Type B pancreatic cell (in vitro differentiated cells): ENCODE data around the gene CPM. TPM values are rescaled to one million over a fixed set of nuclear protein-coding genes. Genes with fewer than 3 reads are reported as not detected.

Source experiments
- DNase-seq: peaks from one replicate; pipeline ENCODE4 v3.0.0; 2021; ENCODE audit warnings: mixed read lengths; ENCODE audit not compliant: unreplicated experiment; ENCODE audit errors: extremely low spot score
- H3K27ac Mint-ChIP-seq: 2 replicates; pipeline ENCODE4 v1.8.0; 2021; ENCODE audit warnings: mild to moderate bottlenecking, mixed read lengths
- H3K27me3 Mint-ChIP-seq: 2 replicates; pipeline ENCODE4 v1.8.0; 2021; ENCODE audit warnings: mixed read lengths
- H3K36me3 Mint-ChIP-seq: 2 replicates; pipeline ENCODE4 v1.8.0; 2021; ENCODE audit warnings: mixed read lengths
- H3K4me1 Mint-ChIP-seq: one replicate; pipeline ENCODE4 v1.8.0; 2021; ENCODE audit warnings: mixed read lengths; ENCODE audit not compliant: unreplicated experiment
- H3K4me3 Mint-ChIP-seq: 2 replicates; pipeline ENCODE4 v1.8.0; 2021; ENCODE audit warnings: mild to moderate bottlenecking, mixed read lengths
- H3K9me3 Mint-ChIP-seq: 2 replicates; pipeline ENCODE4 v1.8.0; 2021; ENCODE audit warnings: mixed read lengths
- total RNA-seq: library from RNA; stranded (reverse); gene quantifications from 2 replicates; pipeline ENCODE4 v1.2.1, GENCODE V29; 2021; ENCODE audit warnings: low replicate concordance
- TF ChIP-seq, protein P1 (sequence below): fragments of 200-600 bp; sonication (generic); conservative IDR thresholded peaks from 2 replicates; pipeline ENCODE4 v1.5.0; 2021; ENCODE audit warnings: antibody characterized with exemption, mild to moderate bottlenecking

Gene CPM
- total RNA-seq, 1 donor from 2014 or later: 58.1 TPM

GRCh38 chr12:68856510-68856909 lies 76.5 kb downstream of the CPM start:
- H3K4me1 Mint-ChIP-seq: no peaks in the 10 kb centered on the region
- H3K27ac Mint-ChIP-seq: no peak overlapping the region
- H3K4me3 Mint-ChIP-seq: no peak overlapping the region
- no peaks in the 10 kb centered on the region for H3K9me3 Mint-ChIP-seq
- no peak for DNase-seq
- TF ChIP-seq, protein P1, sequence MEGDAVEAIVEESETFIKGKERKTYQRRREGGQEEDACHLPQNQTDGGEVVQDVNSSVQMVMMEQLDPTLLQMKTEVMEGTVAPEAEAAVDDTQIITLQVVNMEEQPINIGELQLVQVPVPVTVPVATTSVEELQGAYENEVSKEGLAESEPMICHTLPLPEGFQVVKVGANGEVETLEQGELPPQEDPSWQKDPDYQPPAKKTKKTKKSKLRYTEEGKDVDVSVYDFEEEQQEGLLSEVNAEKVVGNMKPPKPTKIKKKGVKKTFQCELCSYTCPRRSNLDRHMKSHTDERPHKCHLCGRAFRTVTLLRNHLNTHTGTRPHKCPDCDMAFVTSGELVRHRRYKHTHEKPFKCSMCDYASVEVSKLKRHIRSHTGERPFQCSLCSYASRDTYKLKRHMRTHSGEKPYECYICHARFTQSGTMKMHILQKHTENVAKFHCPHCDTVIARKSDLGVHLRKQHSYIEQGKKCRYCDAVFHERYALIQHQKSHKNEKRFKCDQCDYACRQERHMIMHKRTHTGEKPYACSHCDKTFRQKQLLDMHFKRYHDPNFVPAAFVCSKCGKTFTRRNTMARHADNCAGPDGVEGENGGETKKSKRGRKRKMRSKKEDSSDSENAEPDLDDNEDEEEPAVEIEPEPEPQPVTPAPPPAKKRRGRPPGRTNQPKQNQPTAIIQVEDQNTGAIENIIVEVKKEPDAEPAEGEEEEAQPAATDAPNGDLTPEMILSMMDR: no peak
- no peaks in the 10 kb centered on the region for H3K36me3 Mint-ChIP-seq
- H3K27me3 Mint-ChIP-seq: peaks cover 4% of the 10 kb centered on the region

DNA sequence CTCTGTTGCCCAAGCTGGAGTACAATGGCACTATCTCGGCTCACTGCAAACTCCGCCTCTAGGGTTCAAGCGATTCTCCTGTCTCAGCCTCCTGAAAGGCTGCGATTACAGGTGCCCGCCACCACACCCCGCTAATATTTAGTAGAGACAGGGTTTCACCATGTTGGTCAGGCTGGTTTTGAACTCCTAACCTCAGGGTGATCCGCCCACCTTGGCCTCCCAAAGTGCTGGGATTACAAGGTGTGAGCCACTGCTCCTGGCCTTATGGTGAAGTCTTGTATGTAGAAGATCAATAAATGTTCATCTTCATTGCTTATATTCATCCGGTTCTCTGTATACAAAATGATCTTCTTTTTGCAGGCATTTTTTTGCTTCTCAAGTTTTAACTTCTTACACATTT lies 77.2 kb downstream of the CPM start:
- DNase-seq: no peak
- TF ChIP-seq, protein P1: no peak
- Mint-ChIP-seq H3K36me3 (no peaks in the 10 kb centered on the region), H3K27me3 (peaks cover 4% of the 10 kb centered on the region), H3K4me1 (no peaks in the 10 kb centered on the region), H3K4me3 (no peak overlapping the region), H3K27ac (no peak overlapping the region), H3K9me3 (no peaks in the 10 kb centered on the region)

DNA sequence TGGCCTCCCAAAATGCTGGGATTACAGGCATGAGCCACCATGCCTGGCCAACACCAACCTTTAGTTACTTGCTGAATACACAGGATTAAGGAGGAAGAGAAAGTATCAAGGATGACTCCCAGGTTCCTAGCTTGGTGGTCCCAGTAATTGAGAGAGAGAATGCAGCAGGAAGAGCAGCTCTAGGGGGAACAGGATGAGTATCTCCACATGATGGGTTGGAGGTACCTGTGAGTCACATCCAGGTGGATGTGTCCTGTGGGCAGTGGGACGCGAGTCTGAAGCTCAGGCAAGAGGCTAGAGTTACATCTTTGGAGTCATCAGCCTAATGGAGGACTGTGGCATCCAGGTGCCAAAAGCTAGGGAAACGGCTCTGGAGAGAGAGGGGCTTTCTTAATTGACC lies 77.9 kb downstream of the CPM start:
- no peak overlapping the region for H3K4me3 Mint-ChIP-seq

GRCh38 chr12:68854554-68854953 lies 78.4 kb downstream of the CPM start:
- Mint-ChIP-seq H3K4me3 (no peak overlapping the region), H3K9me3 (no peaks in the 10 kb centered on the region), H3K27me3 (peaks cover 4% of the 10 kb centered on the region), H3K36me3 (no peaks in the 10 kb centered on the region), H3K4me1 (no peaks in the 10 kb centered on the region), H3K27ac (no peak overlapping the region)
- TF ChIP-seq, protein P1: no peak
- no peak for DNase-seq

More for the DNA sequence above, 77.9 kb downstream of the CPM start:
- Mint-ChIP-seq H3K27me3 (peaks cover 4% of the 10 kb centered on the region), H3K9me3 (no peaks in the 10 kb centered on the region), H3K4me1 (no peaks in the 10 kb centered on the region), H3K27ac (no peak overlapping the region), H3K36me3 (no peaks in the 10 kb centered on the region)
- DNase-seq: no peak
- TF ChIP-seq, protein P1: no peak

DNA sequence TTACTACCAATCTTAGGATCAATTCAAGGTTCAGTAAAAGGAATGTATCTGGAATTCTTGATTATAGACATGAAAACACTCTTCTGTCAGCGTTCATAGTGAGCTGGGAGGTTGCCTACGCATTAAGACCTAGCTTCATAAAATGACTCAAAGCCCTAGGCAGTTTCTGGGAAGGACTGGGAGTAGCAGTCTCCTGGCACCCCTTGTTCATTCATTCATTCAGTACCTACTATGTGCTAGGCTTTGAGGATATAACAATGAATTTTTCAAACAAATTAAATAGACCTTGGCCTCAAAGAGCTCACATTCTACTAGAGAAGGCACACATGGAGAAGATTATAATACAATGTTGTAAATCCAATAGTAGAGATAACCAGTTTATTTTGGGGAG lies 78.9 kb downstream of the CPM start:
- no peak for DNase-seq
- H3K4me1 Mint-ChIP-seq: no peaks in the 10 kb centered on the region
- no peaks in the 10 kb centered on the region for H3K36me3 Mint-ChIP-seq
- H3K4me3 Mint-ChIP-seq: no peak overlapping the region
- no peaks in the 10 kb centered on the region for H3K9me3 Mint-ChIP-seq
- peaks cover 4% of the 10 kb centered on the region for H3K27me3 Mint-ChIP-seq
- TF ChIP-seq, protein P1: no peak
- no peak overlapping the region for H3K27ac Mint-ChIP-seq
